ENCODE measurements around the gene LZTR1. TPM values are rescaled to one million over a fixed set of nuclear protein-coding genes. Genes with fewer than 3 reads are reported as not detected.

Gene LZTR1
- total and polyA plus RNA-seq, 4 donors = 7.9 to 32.5 (median 13.2) TPM

GRCh38 chr22:20955548-20955947 lies 26.5 kb upstream of the LZTR1 start:
- H3K4me1 ChIP-seq (ENCODE audit: control insufficient read depth in 4 of 4, insufficient read depth in 4 of 4, low read length in 3 of 4) = peaks cover 19 to 63% (median 45%) of the 10 kb centered on the region in 4 donors
- H3K27me3 ChIP-seq (ENCODE audit: control insufficient read depth in 4 of 4, insufficient read depth in 4 of 4, low read length in 3 of 4) = no peaks in the 10 kb centered on the region
- peaks cover 0 to 7% (median 2%) of the 10 kb centered on the region in 4 donors for H3K36me3 ChIP-seq (ENCODE audit: control insufficient read depth in 4 of 4, insufficient read depth in 3 of 4, low read depth in 1 of 4, low read length in 3 of 4)
- no peak overlapping the region for H3K4me3 ChIP-seq (ENCODE audit: low read depth in 1 of 3, low read length in 3 of 3)
- no peak overlapping the region for H3K27ac ChIP-seq (ENCODE audit: low read depth in 1 of 2, low read length in 2 of 2)
- H3K9me3 ChIP-seq (ENCODE audit: control insufficient read depth in 4 of 4, low read length in 3 of 4) = no peaks in the 10 kb centered on the region
- TF ChIP-seq ATF3 (IDR thresholded peaks at IDR 0.05) (no peak), HNF4G (IDR thresholded peaks at IDR 0.05) (no peak), JUND (IDR thresholded peaks at IDR 0.05) (no peak), FOXA2 (IDR thresholded peaks at IDR 0.05) (no peak), FOXA1 (IDR thresholded peaks at IDR 0.05) (no peak), HNF4A (conservative IDR thresholded peaks at IDR 0.05) (no peak), GABPA (IDR thresholded peaks at IDR 0.05 in 1 of 2, conservative IDR thresholded peaks at IDR 0.05 in 1 of 2) (no peak), TAF1 (conservative IDR thresholded peaks at IDR 0.05) (no peak), SP1 (IDR thresholded peaks at IDR 0.05) (no peak), CTCF (IDR thresholded peaks at IDR 0.05; ENCODE audit: low read depth, low read length, missing input control) (no peak), EGR1 (IDR thresholded peaks at IDR 0.05; ENCODE audit: low read depth in 2 of 2) (no peak), YY1 (IDR thresholded peaks at IDR 0.05) (no peak)
- TF ChIP-seq, protein P1, sequence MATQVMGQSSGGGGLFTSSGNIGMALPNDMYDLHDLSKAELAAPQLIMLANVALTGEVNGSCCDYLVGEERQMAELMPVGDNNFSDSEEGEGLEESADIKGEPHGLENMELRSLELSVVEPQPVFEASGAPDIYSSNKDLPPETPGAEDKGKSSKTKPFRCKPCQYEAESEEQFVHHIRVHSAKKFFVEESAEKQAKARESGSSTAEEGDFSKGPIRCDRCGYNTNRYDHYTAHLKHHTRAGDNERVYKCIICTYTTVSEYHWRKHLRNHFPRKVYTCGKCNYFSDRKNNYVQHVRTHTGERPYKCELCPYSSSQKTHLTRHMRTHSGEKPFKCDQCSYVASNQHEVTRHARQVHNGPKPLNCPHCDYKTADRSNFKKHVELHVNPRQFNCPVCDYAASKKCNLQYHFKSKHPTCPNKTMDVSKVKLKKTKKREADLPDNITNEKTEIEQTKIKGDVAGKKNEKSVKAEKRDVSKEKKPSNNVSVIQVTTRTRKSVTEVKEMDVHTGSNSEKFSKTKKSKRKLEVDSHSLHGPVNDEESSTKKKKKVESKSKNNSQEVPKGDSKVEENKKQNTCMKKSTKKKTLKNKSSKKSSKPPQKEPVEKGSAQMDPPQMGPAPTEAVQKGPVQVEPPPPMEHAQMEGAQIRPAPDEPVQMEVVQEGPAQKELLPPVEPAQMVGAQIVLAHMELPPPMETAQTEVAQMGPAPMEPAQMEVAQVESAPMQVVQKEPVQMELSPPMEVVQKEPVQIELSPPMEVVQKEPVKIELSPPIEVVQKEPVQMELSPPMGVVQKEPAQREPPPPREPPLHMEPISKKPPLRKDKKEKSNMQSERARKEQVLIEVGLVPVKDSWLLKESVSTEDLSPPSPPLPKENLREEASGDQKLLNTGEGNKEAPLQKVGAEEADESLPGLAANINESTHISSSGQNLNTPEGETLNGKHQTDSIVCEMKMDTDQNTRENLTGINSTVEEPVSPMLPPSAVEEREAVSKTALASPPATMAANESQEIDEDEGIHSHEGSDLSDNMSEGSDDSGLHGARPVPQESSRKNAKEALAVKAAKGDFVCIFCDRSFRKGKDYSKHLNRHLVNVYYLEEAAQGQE (IDR thresholded peaks at IDR 0.05) = no peak
- TF ChIP-seq, protein P2, sequence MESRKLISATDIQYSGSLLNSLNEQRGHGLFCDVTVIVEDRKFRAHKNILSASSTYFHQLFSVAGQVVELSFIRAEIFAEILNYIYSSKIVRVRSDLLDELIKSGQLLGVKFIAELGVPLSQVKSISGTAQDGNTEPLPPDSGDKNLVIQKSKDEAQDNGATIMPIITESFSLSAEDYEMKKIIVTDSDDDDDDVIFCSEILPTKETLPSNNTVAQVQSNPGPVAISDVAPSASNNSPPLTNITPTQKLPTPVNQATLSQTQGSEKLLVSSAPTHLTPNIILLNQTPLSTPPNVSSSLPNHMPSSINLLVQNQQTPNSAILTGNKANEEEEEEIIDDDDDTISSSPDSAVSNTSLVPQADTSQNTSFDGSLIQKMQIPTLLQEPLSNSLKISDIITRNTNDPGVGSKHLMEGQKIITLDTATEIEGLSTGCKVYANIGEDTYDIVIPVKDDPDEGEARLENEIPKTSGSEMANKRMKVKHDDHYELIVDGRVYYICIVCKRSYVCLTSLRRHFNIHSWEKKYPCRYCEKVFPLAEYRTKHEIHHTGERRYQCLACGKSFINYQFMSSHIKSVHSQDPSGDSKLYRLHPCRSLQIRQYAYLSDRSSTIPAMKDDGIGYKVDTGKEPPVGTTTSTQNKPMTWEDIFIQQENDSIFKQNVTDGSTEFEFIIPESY (IDR thresholded peaks at IDR 0.05) = no peak
- WGBS = 77% methylated on average over 7 of the region's 7 CpGs
- no peak for DNase-seq (ENCODE audit: low spot score)
- no peak overlapping the region for H3K9ac ChIP-seq (ENCODE audit: low read depth in 1 of 2, low read length in 2 of 2)

DNA sequence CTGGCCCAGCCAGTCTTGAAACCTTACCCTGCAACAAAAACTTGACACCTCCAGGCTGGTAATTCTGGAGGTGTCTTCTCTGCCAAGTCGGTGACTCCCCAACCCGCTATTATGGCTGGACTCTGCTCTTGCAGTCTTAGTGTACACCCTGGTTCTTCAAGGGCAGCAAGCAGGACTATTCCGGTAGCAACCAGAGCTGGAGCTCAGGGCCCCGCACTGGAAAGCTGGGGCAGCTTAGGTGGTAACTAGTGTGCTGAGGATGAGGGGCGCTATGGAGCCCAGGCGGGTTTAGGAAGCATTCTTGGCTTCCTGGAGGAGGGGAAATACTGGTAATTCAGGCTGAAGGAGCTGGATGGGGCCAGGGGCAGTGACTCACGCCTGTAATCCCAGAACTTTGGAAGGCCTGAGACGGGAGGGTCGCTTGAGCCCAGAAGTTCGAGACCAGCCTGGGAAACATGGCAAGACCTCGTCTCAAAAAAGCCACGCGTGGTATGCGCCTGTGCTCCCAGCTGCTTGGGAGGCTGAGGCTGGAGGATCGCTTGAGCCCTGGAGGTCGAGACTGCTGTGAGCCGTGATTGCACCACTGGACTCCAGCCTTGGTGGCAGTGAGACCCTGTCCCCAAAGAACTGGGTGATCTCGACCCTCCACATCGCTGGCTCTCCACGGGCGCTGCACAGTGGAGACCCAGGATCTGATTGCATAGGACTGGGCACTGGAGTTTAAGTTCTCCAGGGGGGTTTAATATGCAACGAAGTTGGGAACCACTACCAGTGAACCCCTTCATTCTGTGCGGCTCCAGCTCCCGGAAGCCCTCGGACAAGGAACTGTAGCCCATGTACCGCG lies 25.6 kb upstream of the LZTR1 start:
- H3K27ac ChIP-seq (ENCODE audit: low read depth in 1 of 2, low read length in 2 of 2) = no peak overlapping the region
- peaks cover 0 to under 1% (median 0%) of the 10 kb centered on the region in 4 donors for H3K36me3 ChIP-seq (ENCODE audit: control insufficient read depth in 4 of 4, insufficient read depth in 3 of 4, low read depth in 1 of 4, low read length in 3 of 4)
- H3K9me3 ChIP-seq (ENCODE audit: control insufficient read depth in 4 of 4, low read length in 3 of 4) = no peaks in the 10 kb centered on the region
- H3K4me3 ChIP-seq (ENCODE audit: low read depth in 1 of 3, low read length in 3 of 3) = peak overlapping the region in 2 of 3 donors; percentile 26 to 61
- H3K4me1 ChIP-seq (ENCODE audit: control insufficient read depth in 4 of 4, insufficient read depth in 4 of 4, low read length in 3 of 4) = peaks cover 14 to 54% (median 37%) of the 10 kb centered on the region in 4 donors
- no peak overlapping the region for H3K9ac ChIP-seq (ENCODE audit: low read depth in 1 of 2, low read length in 2 of 2)
- DNase-seq (ENCODE audit: low spot score) = no peak
- H3K27me3 ChIP-seq (ENCODE audit: control insufficient read depth in 4 of 4, insufficient read depth in 4 of 4, low read length in 3 of 4) = no peaks in the 10 kb centered on the region
- 43% methylated on average over 27 of the region's 27 CpGs for WGBS
- no peak for TF ChIP-seq HNF4A (conservative IDR thresholded peaks at IDR 0.05)
- no peak for TF ChIP-seq YY1 (IDR thresholded peaks at IDR 0.05)
- TF ChIP-seq, protein P1 (IDR thresholded peaks at IDR 0.05) = no peak
- no peak for TF ChIP-seq EGR1 (IDR thresholded peaks at IDR 0.05; ENCODE audit: low read depth in 2 of 2)
- TF ChIP-seq CTCF (IDR thresholded peaks at IDR 0.05; ENCODE audit: low read depth, low read length, missing input control) = no peak
- TF ChIP-seq NR2F2 (IDR thresholded peaks at IDR 0.05) = no peak
- no peak for TF ChIP-seq SP1 (IDR thresholded peaks at IDR 0.05)
- TF ChIP-seq FOXA1 (IDR thresholded peaks at IDR 0.05) = no peak
- TF ChIP-seq MAX (IDR thresholded peaks at IDR 0.05) = no peak
- no peak for TF ChIP-seq FOXA2 (IDR thresholded peaks at IDR 0.05)

All from liver (tissue), 9 donors.